NCI-H748 (cell line): ENCODE data around the gene DKC1.
A peak's percentile ranks its signal among the peaks of the same experiment; 100 is the strongest.
"Not testable (repeated sequence)": the region's sequence is repeated elsewhere in the genome, so short reads cannot be mapped to it uniquely, and the experiment has no call there.

Experiments used
- DNase-seq: peaks from one replicate; lab custom pipeline; 2025; ENCODE audit not compliant: unreplicated experiment; lab: John Stamatoyannopoulos, UW

The DKC1 gene

DNA sequence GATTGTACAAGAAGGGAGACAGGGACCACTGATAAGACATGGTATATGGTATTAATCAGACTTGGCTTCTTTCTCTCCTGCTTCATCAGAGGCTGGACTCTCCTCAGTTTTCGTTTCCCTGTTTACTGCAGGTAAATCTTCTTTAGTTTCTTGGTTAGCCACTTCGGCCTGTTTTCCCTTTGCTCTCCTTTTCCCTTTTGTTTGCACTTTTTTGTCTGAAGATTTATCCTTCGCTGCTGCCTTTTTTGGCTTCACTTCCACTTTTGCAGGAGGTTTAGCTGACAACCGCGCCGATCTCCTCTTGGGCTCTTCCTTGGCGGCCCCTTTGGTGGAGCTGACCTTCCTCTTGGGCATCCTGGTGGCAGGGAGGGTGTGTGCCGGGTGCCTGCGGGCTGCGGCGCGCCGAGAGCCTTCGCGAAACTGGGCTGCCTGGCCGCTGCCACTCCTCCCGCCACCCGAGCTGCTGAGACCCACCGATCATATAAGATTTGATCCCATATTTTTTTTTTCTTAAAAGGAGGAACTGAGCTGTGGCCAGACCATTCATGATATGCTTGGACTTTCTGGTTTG lies 54.5 kb downstream of the DKC1 start:
- DNase-seq = not testable (repeated sequence)

DNA sequence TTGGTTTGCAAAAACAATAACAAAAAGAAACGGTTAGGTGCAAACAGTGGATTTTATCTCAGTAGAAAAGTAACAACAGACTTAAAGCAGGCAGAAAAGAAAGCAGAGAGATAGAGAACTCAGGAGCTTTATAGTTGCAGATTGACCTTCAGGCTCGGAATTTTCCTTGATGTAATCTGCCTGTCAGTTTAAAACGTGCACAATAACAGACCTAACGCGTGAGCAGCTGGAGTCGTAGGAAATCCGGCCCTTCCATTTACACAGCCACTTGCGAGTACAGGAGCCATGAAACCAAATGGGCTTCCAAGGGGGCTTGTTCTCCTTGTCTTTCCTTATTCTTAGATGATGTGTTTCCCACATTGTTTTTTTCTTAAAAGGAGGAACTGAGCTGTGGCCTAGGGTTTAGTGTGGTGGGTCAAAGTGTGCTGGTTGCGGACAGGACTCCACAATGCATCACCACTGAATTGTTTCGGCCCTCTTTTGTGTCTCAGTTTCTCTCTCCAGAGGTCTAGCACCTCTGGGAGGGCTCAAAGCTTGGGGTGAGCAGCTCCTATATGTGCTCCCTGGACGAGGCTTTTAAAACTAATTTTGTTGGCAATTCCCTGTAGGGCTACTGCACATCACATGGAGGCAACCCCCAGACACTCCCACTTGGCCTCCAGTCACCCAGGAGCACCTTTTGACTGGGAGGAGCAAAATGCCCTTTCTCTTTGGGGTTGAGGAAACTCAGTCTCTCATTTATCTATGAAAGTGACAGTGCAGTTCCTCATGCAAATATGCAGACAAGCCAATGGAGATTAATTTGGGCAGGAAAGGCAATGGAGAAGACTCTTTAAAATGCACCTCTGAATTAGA lies 56.5 kb downstream of the DKC1 start:
- DNase-seq = no peak

DNA sequence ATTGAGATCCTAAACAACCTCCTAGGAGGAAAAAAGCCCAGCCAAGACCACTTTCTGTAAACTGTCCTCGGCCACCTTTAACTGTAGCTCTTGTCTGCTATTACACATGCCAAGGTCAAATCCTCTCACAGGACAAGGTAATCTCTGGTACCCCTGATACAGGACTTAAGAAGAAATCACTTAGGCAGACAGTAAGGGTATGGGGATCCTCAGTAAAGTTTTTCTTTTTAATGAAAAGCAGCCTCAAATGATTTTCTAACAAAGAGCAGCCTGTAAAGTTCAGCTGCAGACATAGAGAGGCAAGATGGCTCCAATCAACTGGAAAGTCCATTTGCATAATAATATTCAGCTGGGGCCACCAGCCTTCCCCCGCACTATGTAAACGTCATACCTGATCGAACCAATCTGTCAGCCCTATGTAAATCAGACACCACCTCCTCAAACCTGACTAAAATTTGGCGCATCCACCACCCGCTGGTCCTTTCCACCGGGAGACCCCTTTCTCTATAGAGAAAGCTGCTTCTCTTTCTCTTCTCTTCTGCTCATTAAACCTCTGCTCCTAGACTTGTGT lies 57.2 kb downstream of the DKC1 start:
- DNase-seq = peak; percentile 24

DNA sequence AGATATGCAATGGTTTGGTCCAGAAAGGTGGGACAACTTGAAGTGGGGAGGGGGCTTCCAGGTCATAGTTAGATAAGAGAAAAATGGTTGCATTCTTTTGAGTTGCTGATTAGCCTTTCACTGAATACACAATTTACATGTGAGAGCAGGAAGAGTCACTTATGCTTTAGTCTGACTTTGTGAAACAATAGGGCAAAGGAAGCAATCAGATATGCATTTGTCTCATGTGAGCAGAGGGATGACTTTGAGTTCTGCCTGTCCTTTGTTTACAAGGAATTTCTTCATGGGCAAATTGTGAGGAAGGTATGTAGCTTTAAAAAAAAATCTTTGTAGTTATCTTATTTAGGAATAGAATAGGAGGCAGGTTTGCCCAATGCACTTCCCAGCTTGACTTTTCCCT lies 58.9 kb downstream of the DKC1 start:
- DNase-seq = no peak

DNA sequence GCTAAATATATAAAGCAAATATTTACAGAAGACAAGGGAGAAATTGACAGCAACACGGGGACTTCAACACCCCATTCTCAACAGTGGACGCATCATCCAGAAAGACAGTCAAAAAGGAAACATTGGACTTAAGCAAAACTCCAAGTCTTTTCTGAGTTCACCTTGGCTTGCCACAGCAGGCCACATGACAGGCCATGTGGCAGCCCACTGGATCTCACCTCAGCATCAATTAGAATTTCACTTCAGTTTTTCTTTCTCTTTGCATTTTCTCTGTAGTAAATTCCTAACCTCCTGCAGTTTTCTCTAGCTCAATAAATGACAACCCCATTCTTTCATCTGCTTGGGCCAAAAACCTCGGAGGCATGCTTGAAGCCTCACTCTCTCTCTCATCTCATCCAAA lies 59.4 kb downstream of the DKC1 start:
- no peak for DNase-seq

DNA sequence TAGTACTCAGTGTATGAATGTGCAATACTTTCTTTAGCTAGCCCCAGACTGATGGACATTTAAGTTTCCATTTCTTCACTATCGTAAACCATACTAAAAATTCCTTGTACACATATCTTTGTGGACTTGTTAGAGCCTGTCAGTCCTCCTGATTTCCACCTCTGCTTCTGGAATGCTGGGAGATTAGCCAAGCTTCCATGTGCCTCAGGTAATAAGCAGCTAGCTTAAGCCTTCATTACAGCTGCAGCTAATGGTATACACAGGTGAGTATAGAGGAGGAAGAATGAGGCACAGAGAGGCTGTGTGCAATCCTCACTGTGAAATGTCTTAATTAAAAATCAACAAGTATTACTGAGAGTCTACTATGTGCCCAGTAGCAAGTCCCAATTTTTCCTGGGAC lies 62.0 kb downstream of the DKC1 start:
- no peak for DNase-seq

DNA sequence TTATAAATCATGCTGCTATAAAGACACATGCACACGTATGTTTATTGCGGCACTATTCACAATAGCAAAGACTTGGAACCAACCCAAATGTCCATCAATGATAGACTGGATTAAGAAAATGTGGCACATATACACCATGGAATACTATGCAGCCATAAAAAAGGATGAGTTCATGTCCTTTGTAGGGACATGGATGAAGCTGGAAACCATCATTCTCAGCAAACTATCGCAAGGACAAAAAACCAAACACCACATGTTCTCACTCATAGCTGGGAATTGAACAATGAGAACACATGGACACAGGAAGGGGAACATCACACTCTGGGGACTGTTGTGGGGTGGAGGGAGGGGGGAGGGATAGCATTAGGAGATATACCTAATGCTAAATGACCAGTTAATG lies 62.9 kb downstream of the DKC1 start:
- DNase-seq = not testable (repeated sequence)
